ENCODE results near the gene LRRC28. TPM values are rescaled to one million over a fixed set of nuclear protein-coding genes. Genes with fewer than 3 reads are reported as not detected.
"Not testable (repeated sequence)": the region's sequence is repeated elsewhere in the genome, so short reads cannot be mapped to it uniquely, and the experiment has no call there.

LRRC28 gene
- total and polyA plus RNA-seq, 2 of the 4 experiments (the other 2 are of a cell fraction) = 12.7 to 21.1 TPM

GRCh38 chr15:99232740-99233139 is 18.5 kb upstream of the LRRC28 start:
- no peak overlapping the region for H3K23ac ChIP-seq (ENCODE audit: low read depth, low read length)
- intact Hi-C loops (cut with micrococcal nuclease) = no loop called here
- TF ChIP-seq USF2 (IDR thresholded peaks at IDR 0.05; ENCODE audit: low read depth, low read length) (no peak), FOS (IDR thresholded peaks at IDR 0.05; ENCODE audit: low read depth, low read length) (no peak), RAD21 (IDR thresholded peaks at IDR 0.05; ENCODE audit: low read length) (no peak), SMC3 (IDR thresholded peaks at IDR 0.05; ENCODE audit: low read depth, low read length) (no peak), POLR2A (IDR thresholded peaks at IDR 0.05; ENCODE audit: low read depth, low read length) (no peak), CHD1 (IDR thresholded peaks at IDR 0.05; ENCODE audit: low read depth, low read length) (no peak), MAZ (IDR thresholded peaks at IDR 0.05; ENCODE audit: borderline replicate concordance, low read depth, low read length) (no peak), CEBPB (IDR thresholded peaks at IDR 0.05; ENCODE audit: low read depth, low read length) (no peak), BHLHE40 (IDR thresholded peaks at IDR 0.05; ENCODE audit: low read depth, low read length) (no peak)
- ATAC-seq (ENCODE audit: low read depth) (no peak), DNase-seq (no peak)
- no peak overlapping the region for H3K4me3 ChIP-seq (ENCODE audit: insufficient read depth, low read depth, low read length)
- dilution Hi-C loops (cut with HindIII; ENCODE audit: low sequenced_read_pairs, unreplicated experiment) = no loop called here
- peaks cover 9 to 12% of the 10 kb centered on the region in 2 experiments; a peak in 3 of 4 replicates for H3K79me1 ChIP-seq (ENCODE audit: low read depth in 1 of 2, low read length in 2 of 2)
- no peak overlapping the region for H3K4ac ChIP-seq (ENCODE audit: low read depth, low read length)
- H2BK120ac ChIP-seq (ENCODE audit: low read depth, low read length) = no peak overlapping the region
- no peak overlapping the region for H3K4me2 ChIP-seq (ENCODE audit: low read depth, low read length)
- 0 out of 2 replicates have a peak, but pooled peaks cover 2% of the 10 kb centered on the region for H3K9me1 ChIP-seq (ENCODE audit: insufficient read depth, low read length)
- H2BK20ac ChIP-seq (ENCODE audit: low read depth, low read length) = no peak overlapping the region
- H3K27ac ChIP-seq (ENCODE audit: insufficient read depth, low read length) = no peak overlapping the region
- H3K27me3 ChIP-seq (ENCODE audit: control insufficient read depth, insufficient read depth, low read length) = no peaks in the 10 kb centered on the region
- no peak overlapping the region for H2AK5ac ChIP-seq (ENCODE audit: low read depth, low read length)
- in situ Hi-C loops (cut with MboI; ENCODE audit: low sequenced_read_pairs) = no loop called here
- no peak overlapping the region for H3K9ac ChIP-seq (ENCODE audit: low read depth, low read length)
- no peak overlapping the region for H2AK9ac ChIP-seq (replicated peaks; ENCODE audit: low read depth, low read length, poor library complexity)
- ChIA-PET POLR2A (ENCODE audit: unreplicated experiment) (no interaction called here), CTCF (no interaction called here)
- no CpG with 5 or more reads among the region's 2 CpGs for WGBS, 2 experiments (ENCODE audit: extremely low coverage in 2 of 2, insufficient read length in 1 of 2)
- no peaks in the 10 kb centered on the region for H3K4me1 ChIP-seq (ENCODE audit: control insufficient read depth, insufficient read depth, low read length)
- no peak overlapping the region for H3K14ac ChIP-seq (replicated peaks; ENCODE audit: low read depth, low read length)
- no TSS peak for BruUV-seq (replicated peaks)
- H2BK15ac ChIP-seq (ENCODE audit: low read depth, low read length) = no peak overlapping the region
- H2BK5ac ChIP-seq (ENCODE audit: low read depth, low read length, poor library complexity, severe bottlenecking) = no peak overlapping the region
- H3K18ac ChIP-seq (ENCODE audit: low read depth, low read length) = no peak overlapping the region
- peaks cover 7% of the 10 kb centered on the region; the same call in 1 of the 2 replicates for H3K36me3 ChIP-seq (ENCODE audit: control insufficient read depth, insufficient read depth, low read length)
- H4K20me1 ChIP-seq (ENCODE audit: insufficient read depth, low read length) = no peaks in the 10 kb centered on the region
- H3K56ac ChIP-seq (ENCODE audit: extremely low read depth, insufficient read depth, low read length) = no peak overlapping the region
- H4K91ac ChIP-seq (ENCODE audit: insufficient read depth, low read depth, low read length) = no peak overlapping the region
- no peak overlapping the region for H4K5ac ChIP-seq (ENCODE audit: low read depth, low read length)
- H4K8ac ChIP-seq (ENCODE audit: low read depth in 2 of 2, low read length in 2 of 2) = no peak overlapping the region
- H3K9me3 ChIP-seq (ENCODE audit: control insufficient read depth, insufficient read depth, low read length) = no peaks in the 10 kb centered on the region
- H2AFZ ChIP-seq (replicated peaks; ENCODE audit: low read length, poor library complexity) = no peak overlapping the region

GRCh38 chr15:99234160-99234559 is 17.1 kb upstream of the LRRC28 start:
- H2AK9ac ChIP-seq (replicated peaks; ENCODE audit: low read depth, low read length, poor library complexity); H3K9ac ChIP-seq (ENCODE audit: low read depth, low read length); DNase-seq; in situ Hi-C loops (cut with MboI; ENCODE audit: low sequenced_read_pairs); H3K9me1 ChIP-seq (ENCODE audit: insufficient read depth, low read length); H3K4me3 ChIP-seq (ENCODE audit: insufficient read depth, low read depth, low read length); dilution Hi-C loops (cut with HindIII; ENCODE audit: low sequenced_read_pairs, unreplicated experiment); H4K5ac ChIP-seq (ENCODE audit: low read depth, low read length); H2AFZ ChIP-seq (replicated peaks; ENCODE audit: low read length, poor library complexity); ATAC-seq (ENCODE audit: low read depth); H3K4ac ChIP-seq (ENCODE audit: low read depth, low read length); H4K91ac ChIP-seq (ENCODE audit: insufficient read depth, low read depth, low read length); CTCF ChIA-PET; H2BK15ac ChIP-seq (ENCODE audit: low read depth, low read length); H3K27ac ChIP-seq (ENCODE audit: insufficient read depth, low read length); H2BK120ac ChIP-seq (ENCODE audit: low read depth, low read length); H3K23ac ChIP-seq (ENCODE audit: low read depth, low read length); POLR2A ChIA-PET (ENCODE audit: unreplicated experiment); H2AK5ac ChIP-seq (ENCODE audit: low read depth, low read length); H3K36me3 ChIP-seq (ENCODE audit: control insufficient read depth, insufficient read depth, low read length); H3K14ac ChIP-seq (replicated peaks; ENCODE audit: low read depth, low read length); H2BK20ac ChIP-seq (ENCODE audit: low read depth, low read length); intact Hi-C loops (cut with micrococcal nuclease); H3K4me2 ChIP-seq (ENCODE audit: low read depth, low read length); H4K20me1 ChIP-seq (ENCODE audit: insufficient read depth, low read length); H3K4me1 ChIP-seq (ENCODE audit: control insufficient read depth, insufficient read depth, low read length); H3K56ac ChIP-seq (ENCODE audit: extremely low read depth, insufficient read depth, low read length); BruUV-seq (replicated peaks); H3K9me3 ChIP-seq (ENCODE audit: control insufficient read depth, insufficient read depth, low read length); H3K27me3 ChIP-seq (ENCODE audit: control insufficient read depth, insufficient read depth, low read length); H2BK5ac ChIP-seq (ENCODE audit: low read depth, low read length, poor library complexity, severe bottlenecking); H3K18ac ChIP-seq (ENCODE audit: low read depth, low read length); H4K8ac ChIP-seq (ENCODE audit: low read depth in 2 of 2, low read length in 2 of 2): not testable (repeated sequence)
- H3K79me1 ChIP-seq (ENCODE audit: low read depth in 1 of 2, low read length in 2 of 2) = peaks cover 13 to 15% of the 10 kb centered on the region in 2 experiments; a peak in 3 of 4 replicates
- no CpG with 5 or more reads among the region's 6 CpGs for WGBS, 2 experiments (ENCODE audit: extremely low coverage in 2 of 2, insufficient read length in 1 of 2)
